ENCODE measurements around the gene ZNF148.

DNA sequence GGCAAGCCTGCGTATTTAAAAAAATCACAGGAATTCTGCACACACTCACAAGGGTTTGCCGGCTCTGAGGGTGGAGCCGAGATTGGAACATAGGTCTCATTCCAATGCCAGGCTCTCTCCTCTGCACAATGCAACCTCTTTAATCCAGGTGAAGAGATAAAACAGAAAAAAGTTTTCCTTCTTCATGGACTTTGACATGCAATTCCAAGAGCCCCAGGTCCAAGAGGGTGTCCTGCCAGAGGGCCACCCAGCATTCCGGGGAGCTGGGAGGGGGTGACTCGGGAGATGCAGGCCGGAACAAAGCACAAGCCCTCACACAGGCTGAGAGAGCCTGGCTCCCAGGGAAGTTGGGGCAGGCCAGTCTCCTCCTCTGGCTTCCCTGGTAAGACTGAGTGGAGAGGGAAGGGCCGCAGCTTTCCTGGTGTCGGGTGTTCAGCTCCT is 155.8 kb downstream of the ZNF148 start:
- TF ChIP-seq POLR2A (IDR thresholded peaks at IDR 0.05) (no peak), CTCF (IDR thresholded peaks at IDR 0.05 in 4 of 5, conservative IDR thresholded peaks at IDR 0.05 in 1 of 5) (no peak)
